GM12878 (cell line): ENCODE results near the gene MUC5AC. TPM values are rescaled to one million over a fixed set of nuclear protein-coding genes. Genes with fewer than 3 reads are reported as not detected.

Source experiments
- ATAC-seq: fragments of 200-7000 bp; cut with Tn5 transposase; 3 replicates; pipeline ENCODE4 v1.9.1; 2020; ENCODE audit warnings: mild to moderate bottlenecking, moderate library complexity
- BruUV-seq: library from RNA; stranded (reverse); fragments of 400-500 nt; replicated peaks from 2 replicates; lab custom pipeline; 2021; lab: Mats Ljungman, UMichigan
- CTCF ChIA-PET: fragments of 300-600 bp; sonication (Branson Sonifier 250); formaldehyde crosslinking; extraction: SDS; loops from one replicate; lab custom pipeline; 2021; ENCODE audit warnings: inconsistent platforms; lab: Yijun Ruan, JAX
- POLR2A ChIA-PET: fragments of 350-600 bp; formaldehyde crosslinking; extraction: SDS; loops from one replicate; lab custom pipeline; 2021; ENCODE audit warnings: inconsistent platforms; lab: Charles Lee
- RAD21 ChIA-PET: fragments of 300-600 bp; sonication (Branson Sonifier 250); formaldehyde crosslinking; loops from one replicate; lab custom pipeline; 2023; ENCODE audit warnings: antibody characterized with exemption; ENCODE audit not compliant: unreplicated experiment; lab: Charles Lee
- SMC1A ChIA-PET: fragments of 300-600 bp; sonication (Branson Sonifier 250); formaldehyde crosslinking; loops from one replicate; lab custom pipeline; 2023; ENCODE audit not compliant: unreplicated experiment, uncharacterized antibody; lab: Charles Lee
- DNase-seq: peaks from one replicate; pipeline ENCODE4 v3.0.0-alpha.2; 2011; ENCODE audit warnings: low read depth, low spot score
- FAIRE-seq: peaks from 3 replicates; lab custom pipeline; 2011; peaks lifted over from hg19 to GRCh38; lab: Jason Lieb, UNC
- H2AFZ ChIP-seq: 2 replicates; pipeline ENCODE4 v1.6.0; 2011; ENCODE audit warnings: low read depth, low read length, control low read depth; ENCODE audit not compliant: control insufficient read depth
- H3K27ac ChIP-seq: 2 replicates; pipeline ENCODE4 v1.5.1; 2011; ENCODE audit warnings: control low read depth; ENCODE audit not compliant: control insufficient read depth, insufficient read depth
- H3K27me3 ChIP-seq, 2 experiments: replicated peaks in 1 of 2; 2 replicates each; pipeline versions ENCODE4 v1.6.0 to v1.6.1; 2011; ENCODE audit warnings: low read length in 1 of 2; ENCODE audit not compliant: control insufficient read depth in 2 of 2, insufficient read depth in 2 of 2
- H3K36me3 ChIP-seq, 2 experiments: 2 replicates each; pipeline ENCODE4 v1.5.1; 2011; ENCODE audit warnings: low read length in 1 of 2; ENCODE audit not compliant: control insufficient read depth in 2 of 2, insufficient read depth in 2 of 2
- H3K4me1 ChIP-seq: 2 replicates; pipeline ENCODE4 v1.6.1; 2011; ENCODE audit warnings: mild to moderate bottlenecking, low read length, moderate library complexity, mixed read lengths; ENCODE audit not compliant: control insufficient read depth, insufficient read depth
- H3K4me2 ChIP-seq: 2 replicates; pipeline ENCODE4 v1.6.0; 2011; ENCODE audit warnings: control low read depth; ENCODE audit not compliant: control insufficient read depth, insufficient read depth
- H3K4me3 ChIP-seq: fragments of 200-600 bp; sonication (generic); 2 replicates; pipeline ENCODE4 v1.5.1; 2016
- H3K79me2 ChIP-seq: 2 replicates; pipeline ENCODE4 v1.6.0; 2011; ENCODE audit warnings: low read length; ENCODE audit not compliant: control insufficient read depth, insufficient read depth
- H3K9ac ChIP-seq: 2 replicates; pipeline ENCODE4 v1.8.0; 2011; ENCODE audit warnings: low read length, control low read depth, mixed read lengths; ENCODE audit not compliant: control insufficient read depth, insufficient read depth
- H3K9me3 ChIP-seq: replicated peaks from 3 replicates; pipeline ENCODE4 v1.5.1; 2011; ENCODE audit warnings: mild to moderate bottlenecking, low read length; ENCODE audit not compliant: control insufficient read depth, insufficient read depth
- H4K20me1 ChIP-seq: 2 replicates; pipeline ENCODE4 v1.6.0; 2011; ENCODE audit not compliant: control insufficient read depth, insufficient read depth
- BACH1 ChIP-seq: fragments of 450-650 bp; IDR thresholded peaks from 2 replicates; pipeline ENCODE4 v1.6.1; 2017; ENCODE audit warnings: mild to moderate bottlenecking, borderline replicate concordance
- BCL3 ChIP-seq: IDR thresholded peaks from 2 replicates; pipeline ENCODE4 v1.6.1; 2011; ENCODE audit warnings: borderline replicate concordance, low read depth, mild to moderate bottlenecking, moderate library complexity, low read length; ENCODE audit not compliant: insufficient read depth, poor library complexity, severe bottlenecking
- CBX5 ChIP-seq: sonication (generic); IDR thresholded peaks from 2 replicates; pipeline ENCODE4 v1.6.1; 2016; ENCODE audit warnings: low read depth, moderate library complexity, mild to moderate bottlenecking, inconsistent platforms
- NBN ChIP-seq: fragments of 450-650 bp; IDR thresholded peaks from 2 replicates; pipeline ENCODE4 v1.6.1; 2016
- NFYB ChIP-seq: IDR thresholded peaks from 2 replicates; pipeline ENCODE4 v1.6.1; 2011; ENCODE audit warnings: low read depth, mild to moderate bottlenecking, low read length, improper control_type of control experiment, moderate library complexity; ENCODE audit not compliant: insufficient read depth
- NR2C1 ChIP-seq: fragments of 450-650 bp; IDR thresholded peaks from 2 replicates; pipeline ENCODE4 v1.6.1; 2017; ENCODE audit warnings: antibody characterized with exemption, mild to moderate bottlenecking, moderate library complexity
- RCOR1 ChIP-seq: conservative IDR thresholded peaks from 2 replicates; pipeline ENCODE4 v1.6.1; 2012; ENCODE audit warnings: low read depth, low read length, improper control_type of control experiment
- RUNX3 ChIP-seq: IDR thresholded peaks from 2 replicates; pipeline ENCODE4 v1.6.1; 2012; ENCODE audit warnings: low read length, inconsistent platforms
- SIX5 ChIP-seq: IDR thresholded peaks from 2 replicates; pipeline ENCODE4 v1.6.1; 2011; ENCODE audit warnings: mild to moderate bottlenecking, low read depth, low read length, moderate library complexity; ENCODE audit not compliant: severe bottlenecking
- TCF12 ChIP-seq: IDR thresholded peaks from 2 replicates; pipeline ENCODE4 v1.6.1; 2011; ENCODE audit warnings: low read depth, mild to moderate bottlenecking, low read length
- ZNF24 ChIP-seq: fragments of 450-650 bp; IDR thresholded peaks from 2 replicates; pipeline ENCODE4 v1.6.1; 2017; ENCODE audit warnings: antibody characterized with exemption, mild to moderate bottlenecking
- WGBS: methylation state at CpG from one replicate; pipeline ENCODE4 v1.1.6; 2016; ENCODE audit warnings: low lambda C conversion rate; ENCODE audit not compliant: insufficient replicate concordance, insufficient coverage; ENCODE audit errors: missing lambda C conversion rate; 5-methylcytosine and 5-hydroxymethylcytosine counted together
- in situ Hi-C: fragments of 300-500 bp; cut with MboI; formaldehyde crosslinking; loops from 9 replicates; pipeline ENCODE4 v1.14.3; 2018; ENCODE audit warnings: mixed read lengths
- intact Hi-C: fragments of 100-400 bp; cut with micrococcal nuclease; formaldehyde crosslinking; loops from one replicate; pipeline ENCODE4 v1.14.2; 2022; ENCODE audit not compliant: unreplicated experiment
- polyA plus RNA-seq, 11 experiments: library from polyadenylated mRNA; depleted of rRNA in 4 of 11; unstranded in 6 of 11; stranded (reverse) in 5 of 11; fragments of >200 nt; fragmentation: Nextera tagmentation in 4 of 11; fragmentation: Illumina TruSeq in 1 of 11; extraction: Ambion mirVana in 4 of 11; extraction: Trizol in 1 of 11; gene quantifications; 1 replicate in 1 of 11; 2 replicates in 10 of 11; pipeline versions ENCODE4 v1.2.1 to v1.2.3, GENCODE V29; 2011 to 2016; ENCODE audit warnings: inconsistent platforms in 2 of 11, missing spikeins in 2 of 11, low read depth in 1 of 11
- total RNA-seq, 4 experiments: library from RNA; depleted of rRNA in 3 of 4; stranded (reverse); fragments of >200 nt in 3 of 4; fragmentation: Illumina TruSeq in 1 of 4; extraction: Trizol in 1 of 4; gene quantifications; 2 replicates each; pipeline versions ENCODE4 v1.2.1 to v1.2.3, GENCODE V29; 2013 to 2021
- TF ChIP-seq, protein P1 (sequence below): IDR thresholded peaks from 2 replicates; pipeline ENCODE4 v1.6.1; 2011; ENCODE audit warnings: borderline replicate concordance, low read depth, mild to moderate bottlenecking, moderate library complexity, mixed read lengths, low read length; ENCODE audit not compliant: insufficient read depth; ENCODE audit errors: extremely low read length
- TF ChIP-seq, protein P2 (sequence below): fragments of 450-650 bp; formaldehyde crosslinking; IDR thresholded peaks from 2 replicates; pipeline ENCODE4 v1.4.0; 2020; ENCODE audit warnings: mild to moderate bottlenecking, moderate library complexity

MUC5AC gene
- total and polyA plus RNA-seq, 10 of the 15 experiments (the other 5 are each of a cell fraction or from before 2014, with no cell fraction given): under 0.01 to 0.01 TPM; not detected in 8

DNA sequence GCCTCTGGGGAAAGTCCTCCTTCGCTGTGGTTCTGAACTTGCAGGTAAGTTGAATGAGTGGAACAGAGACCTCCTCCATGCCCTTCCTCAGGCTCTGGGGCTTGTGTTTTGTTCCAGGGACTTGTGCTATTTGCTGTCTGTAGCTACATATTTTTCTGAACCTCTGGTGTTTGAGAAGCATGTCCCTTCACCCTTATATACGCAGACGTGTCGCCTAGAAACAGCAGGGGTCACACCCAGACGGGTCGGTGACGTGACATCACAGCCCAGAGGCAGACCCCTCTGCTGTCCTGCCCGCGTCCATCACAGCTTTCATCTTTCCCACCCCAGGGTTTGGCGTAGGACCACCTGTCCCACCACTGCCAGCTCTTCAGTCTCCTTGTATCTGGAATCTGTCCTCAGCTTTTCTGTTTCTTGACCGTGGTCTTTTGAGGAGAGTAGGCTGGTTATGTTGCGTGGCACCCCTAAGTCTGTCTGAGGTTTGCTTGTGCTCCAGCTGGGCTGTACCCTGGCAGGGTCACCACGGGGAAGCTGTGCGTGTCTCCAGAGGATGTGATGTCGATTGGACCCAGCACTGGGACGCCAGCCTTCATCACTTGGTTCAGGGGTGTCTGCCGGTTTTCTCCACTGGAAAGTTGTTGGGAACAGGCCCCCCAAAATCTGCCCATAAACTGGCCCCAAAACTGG is 51.8 kb downstream of the MUC5AC start:
- FAIRE-seq (no peak), DNase-seq (no peak), ATAC-seq (no peak)
- BruUV-seq: no TSS peak
- ChIA-PET RAD21 (no interaction called here), SMC1A (no interaction called here), CTCF (no interaction called here), POLR2A (no interaction called here)
- WGBS: 44% methylated on average over 17 of the region's 17 CpGs
- Histone ChIP-seq H2AFZ (no peak overlapping the region), H3K9ac (no peak overlapping the region), H3K27me3 (no peaks in the 10 kb centered on the region), H3K4me1 (no peaks in the 10 kb centered on the region), H4K20me1 (no peaks in the 10 kb centered on the region), H3K36me3 (no peaks in the 10 kb centered on the region), H3K4me3 (no peak overlapping the region), H3K27ac (no peak overlapping the region), H3K9me3 (no peaks in the 10 kb centered on the region; the same call in 2 of the 3 replicates), H3K79me2 (no peaks in the 10 kb centered on the region), H3K4me2 (no peak overlapping the region)
- TF ChIP-seq TCF12 (no peak), SIX5 (no peak), BACH1 (no peak), RUNX3 (no peak), ZNF24 (no peak), NBN (no peak), CBX5 (no peak), NR2C1 (no peak), RCOR1 (no peak), BCL3 (no peak), NFYB (no peak)
- TF ChIP-seq, protein P1, sequence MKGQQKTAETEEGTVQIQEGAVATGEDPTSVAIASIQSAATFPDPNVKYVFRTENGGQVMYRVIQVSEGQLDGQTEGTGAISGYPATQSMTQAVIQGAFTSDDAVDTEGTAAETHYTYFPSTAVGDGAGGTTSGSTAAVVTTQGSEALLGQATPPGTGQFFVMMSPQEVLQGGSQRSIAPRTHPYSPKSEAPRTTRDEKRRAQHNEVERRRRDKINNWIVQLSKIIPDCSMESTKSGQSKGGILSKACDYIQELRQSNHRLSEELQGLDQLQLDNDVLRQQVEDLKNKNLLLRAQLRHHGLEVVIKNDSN: no peak
- TF ChIP-seq, protein P2, sequence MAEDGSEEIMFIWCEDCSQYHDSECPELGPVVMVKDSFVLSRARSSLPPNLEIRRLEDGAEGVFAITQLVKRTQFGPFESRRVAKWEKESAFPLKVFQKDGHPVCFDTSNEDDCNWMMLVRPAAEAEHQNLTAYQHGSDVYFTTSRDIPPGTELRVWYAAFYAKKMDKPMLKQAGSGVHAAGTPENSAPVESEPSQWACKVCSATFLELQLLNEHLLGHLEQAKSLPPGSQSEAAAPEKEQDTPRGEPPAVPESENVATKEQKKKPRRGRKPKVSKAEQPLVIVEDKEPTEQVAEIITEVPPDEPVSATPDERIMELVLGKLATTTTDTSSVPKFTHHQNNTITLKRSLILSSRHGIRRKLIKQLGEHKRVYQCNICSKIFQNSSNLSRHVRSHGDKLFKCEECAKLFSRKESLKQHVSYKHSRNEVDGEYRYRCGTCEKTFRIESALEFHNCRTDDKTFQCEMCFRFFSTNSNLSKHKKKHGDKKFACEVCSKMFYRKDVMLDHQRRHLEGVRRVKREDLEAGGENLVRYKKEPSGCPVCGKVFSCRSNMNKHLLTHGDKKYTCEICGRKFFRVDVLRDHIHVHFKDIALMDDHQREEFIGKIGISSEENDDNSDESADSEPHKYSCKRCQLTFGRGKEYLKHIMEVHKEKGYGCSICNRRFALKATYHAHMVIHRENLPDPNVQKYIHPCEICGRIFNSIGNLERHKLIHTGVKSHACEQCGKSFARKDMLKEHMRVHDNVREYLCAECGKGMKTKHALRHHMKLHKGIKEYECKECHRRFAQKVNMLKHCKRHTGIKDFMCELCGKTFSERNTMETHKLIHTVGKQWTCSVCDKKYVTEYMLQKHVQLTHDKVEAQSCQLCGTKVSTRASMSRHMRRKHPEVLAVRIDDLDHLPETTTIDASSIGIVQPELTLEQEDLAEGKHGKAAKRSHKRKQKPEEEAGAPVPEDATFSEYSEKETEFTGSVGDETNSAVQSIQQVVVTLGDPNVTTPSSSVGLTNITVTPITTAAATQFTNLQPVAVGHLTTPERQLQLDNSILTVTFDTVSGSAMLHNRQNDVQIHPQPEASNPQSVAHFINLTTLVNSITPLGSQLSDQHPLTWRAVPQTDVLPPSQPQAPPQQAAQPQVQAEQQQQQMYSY (CRISPR knock-in tag): no peak
- in situ Hi-C loops: loop anchor here (5.0 kb wide), 1 partner anchor 47 kb away; no protein-coding TSS in a partner anchor
- intact Hi-C loops: no loop called here
